GM23248 (cell line): ENCODE results near the gene ARPC5. TPM values are rescaled to one million over a fixed set of nuclear protein-coding genes. Genes with fewer than 3 reads are reported as not detected.
A peak's percentile ranks its signal among the peaks of the same experiment; 100 is the strongest.

ENCODE experiments used
- DNase-seq: peaks from one replicate; pipeline ENCODE4 v3.0.0-alpha.2; 2015
- H2AFZ ChIP-seq: fragments of 200-600 bp; sonication (generic); 2 replicates; pipeline ENCODE4 v1.6.1; 2016; ENCODE audit warnings: antibody characterized with exemption
- H3F3A ChIP-seq: fragments of 200-600 bp; sonication (generic); 2 replicates; pipeline ENCODE4 v1.6.1; 2016; ENCODE audit warnings: mild to moderate bottlenecking, antibody characterized with exemption, mixed run types; ENCODE audit not compliant: insufficient read depth
- H3K27ac ChIP-seq: fragments of 200-600 bp; sonication (generic); 2 replicates; pipeline ENCODE4 v1.5.1; 2016; ENCODE audit warnings: mild to moderate bottlenecking
- H3K27me3 ChIP-seq: fragments of 200-600 bp; sonication (generic); replicated peaks from 2 replicates; pipeline ENCODE4 v1.6.1; 2016; ENCODE audit warnings: mild to moderate bottlenecking; ENCODE audit not compliant: insufficient read depth
- H3K36me3 ChIP-seq: fragments of 200-600 bp; sonication (generic); 2 replicates; pipeline ENCODE4 v1.6.1; 2016; ENCODE audit warnings: low read depth, mild to moderate bottlenecking
- H3K4me1 ChIP-seq: fragments of 200-600 bp; sonication (generic); 2 replicates; pipeline ENCODE4 v1.6.1; 2016; ENCODE audit warnings: mild to moderate bottlenecking; ENCODE audit not compliant: insufficient read depth
- H3K4me2 ChIP-seq: fragments of 200-600 bp; sonication (generic); one replicate; pipeline ENCODE4 v1.6.1; 2016; ENCODE audit warnings: mild to moderate bottlenecking; ENCODE audit not compliant: unreplicated experiment
- H3K4me3 ChIP-seq: fragments of 200-600 bp; sonication (generic); 2 replicates; pipeline ENCODE4 v1.5.1; 2016; ENCODE audit warnings: mild to moderate bottlenecking
- H3K79me2 ChIP-seq: fragments of 200-600 bp; sonication (generic); 2 replicates; pipeline ENCODE4 v1.6.1; 2016; ENCODE audit warnings: mild to moderate bottlenecking; ENCODE audit not compliant: insufficient read depth
- H3K9ac ChIP-seq: fragments of 200-600 bp; sonication (generic); 2 replicates; pipeline ENCODE4 v1.6.1; 2016; ENCODE audit warnings: mild to moderate bottlenecking
- H3K9me2 ChIP-seq: fragments of 200-600 bp; sonication (generic); 2 replicates; pipeline ENCODE4 v1.6.1; 2016; ENCODE audit warnings: mixed run types, mild to moderate bottlenecking, moderate library complexity; ENCODE audit not compliant: insufficient read depth
- H3K9me3 ChIP-seq: fragments of 200-600 bp; sonication (generic); one replicate; pipeline ENCODE4 v1.6.1; 2017; ENCODE audit warnings: low read depth
- H4K20me1 ChIP-seq: fragments of 200-600 bp; sonication (generic); 2 replicates; pipeline ENCODE4 v1.6.0; 2016; ENCODE audit not compliant: insufficient read depth
- EZH2 ChIP-seq: fragments of 200-600 bp; sonication (generic); IDR thresholded peaks from 2 replicates; pipeline ENCODE4 v1.6.1; 2018; ENCODE audit warnings: antibody characterized with exemption, mild to moderate bottlenecking; ENCODE audit not compliant: insufficient read depth, poor library complexity, severe bottlenecking
- EZH2phosphoT487 ChIP-seq: fragments of 200-600 bp; sonication (generic); IDR thresholded peaks from 2 replicates; pipeline ENCODE4 v1.6.1; 2018; ENCODE audit warnings: antibody characterized with exemption, moderate library complexity, mild to moderate bottlenecking, low read depth; ENCODE audit not compliant: insufficient read depth
- WGBS, 2 experiments: methylation state at CpG; one replicate each; pipeline ENCODE4 v1.1.6; 2015 to 2017; ENCODE audit warnings: low lambda C conversion rate in 2 of 2, low coverage in 1 of 2; ENCODE audit errors: missing lambda C conversion rate in 2 of 2; 5-methylcytosine and 5-hydroxymethylcytosine counted together
- in situ Hi-C: fragments of 300-500 bp; cut with MboI; formaldehyde crosslinking; loops from 2 replicates; pipeline ENCODE4 v1.15.0; 2020
- polyA plus RNA-seq: library from polyadenylated mRNA; unstranded; fragments of >200 nt; fragmentation: Nextera tagmentation; extraction: Ambion mirVana; gene quantifications from 2 replicates; pipeline ENCODE4 v1.2.1, GENCODE V29; 2016
- total RNA-seq: library from RNA; depleted of rRNA; stranded (reverse); fragments of >200 nt; shearing (Covaris generic); gene quantifications from 2 replicates; pipeline ENCODE4 v1.2.3, GENCODE V29; 2014

ARPC5 gene
- total and polyA plus RNA-seq, 2 experiments from 2014 or later, result 388 to 666 TPM

- in situ Hi-C loops, result no loop called here
- DNase-seq, result peak; percentile 31
- peaks cover 12% of the 10 kb centered on the region; the same call in 1 of the 2 replicates for H3K79me2 ChIP-seq
These were observed 38.8 kb upstream of the ARPC5 start for GRCh38 chr1:183674339-183674738.

GRCh38 chr1:183673605-183674323, 38.2 kb upstream of the ARPC5 start:
- in situ Hi-C loops, result no loop called here
- no peak overlapping the region for H3K27ac ChIP-seq

More at GRCh38 chr1:183674339-183674738, 38.8 kb upstream of the ARPC5 start:
- Histone ChIP-seq H3K4me2 (no peak overlapping the region), H3F3A (peaks cover 11% of the 10 kb centered on the region), H4K20me1 (no peaks in the 10 kb centered on the region), H3K27ac (no peak overlapping the region), H3K4me3 (no peak overlapping the region), H3K36me3 (no peaks in the 10 kb centered on the region), H3K9me3 (no peaks in the 10 kb centered on the region), H2AFZ (no peak overlapping the region), H3K4me1 (peaks cover 34% of the 10 kb centered on the region), H3K9ac (no peak overlapping the region), H3K27me3 (no peaks in the 10 kb centered on the region), H3K9me2 (no peaks in the 10 kb centered on the region)
- WGBS, 2 experiments, result 94 to 97% methylated on average over 1 of the region's 1 CpG
- TF ChIP-seq EZH2 (no peak), EZH2phosphoT487 (no peak)

GRCh38 chr1:183670169-183670568, 34.6 kb upstream of the ARPC5 start:
- WGBS, 2 experiments, result 93 to 100% methylated on average over 1 of the region's 1 CpG
- DNase-seq, result no peak
- in situ Hi-C loops, result no loop called here

More at GRCh38 chr1:183673605-183674323, 38.2 kb upstream of the ARPC5 start:
- no peak overlapping the region for H2AFZ ChIP-seq
- H3K36me3 ChIP-seq, result no peaks in the 10 kb centered on the region
- no peak for DNase-seq
- TF ChIP-seq EZH2 (no peak), EZH2phosphoT487 (no peak)
- H3K9me3 ChIP-seq, result no peaks in the 10 kb centered on the region
- no peak overlapping the region for H3K4me2 ChIP-seq
- WGBS, 2 experiments, result 97 to 98% methylated on average over 2 of the region's 2 CpGs
- H3K4me1 ChIP-seq, result peaks cover 34% of the 10 kb centered on the region
- no peak overlapping the region for H3K9ac ChIP-seq
- H3K4me3 ChIP-seq, result no peak overlapping the region
- H3K79me2 ChIP-seq, result peaks cover 15% of the 10 kb centered on the region; the same call in 1 of the 2 replicates
- H3F3A ChIP-seq, result peaks cover 11% of the 10 kb centered on the region
- H3K27me3 ChIP-seq, result no peaks in the 10 kb centered on the region
- H4K20me1 ChIP-seq, result no peaks in the 10 kb centered on the region
- no peaks in the 10 kb centered on the region for H3K9me2 ChIP-seq

DNA sequence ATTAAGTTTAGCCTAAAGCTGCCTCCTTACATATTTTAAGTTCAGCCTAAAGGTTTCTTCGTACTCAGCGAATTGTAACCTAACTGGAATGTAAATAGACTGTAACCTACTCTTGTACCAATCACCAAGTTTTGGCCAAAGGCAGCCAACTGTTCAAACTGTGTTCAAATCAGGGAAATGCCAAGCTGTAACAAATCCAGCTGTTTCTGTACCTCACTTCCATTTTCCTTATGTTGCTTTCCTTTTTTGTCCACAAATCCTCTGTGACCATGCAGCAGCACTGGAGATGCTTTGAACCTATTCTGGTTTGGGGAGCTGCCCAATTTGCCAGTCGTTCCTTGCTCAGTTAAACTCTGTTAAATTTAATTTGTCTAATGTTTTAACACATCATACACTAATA, 20.8 kb upstream of the ARPC5 start:
- WGBS, 2 experiments, result 76 to 79% methylated on average over 3 of the region's 3 CpGs
- no peak overlapping the region for H3K4me3 ChIP-seq
- TF ChIP-seq EZH2phosphoT487 (no peak), EZH2 (no peak)
- H3F3A ChIP-seq, result no peaks in the 10 kb centered on the region
- H3K9me3 ChIP-seq, result no peaks in the 10 kb centered on the region
- no peak overlapping the region for H3K4me2 ChIP-seq
- H2AFZ ChIP-seq, result peak overlapping the region; percentile 72; the same call in 1 of the 2 replicates
- peaks cover 19% of the 10 kb centered on the region for H3K4me1 ChIP-seq
- H3K9ac ChIP-seq, result no peak overlapping the region
- H3K27ac ChIP-seq, result no peak overlapping the region
- H3K27me3 ChIP-seq, result no peaks in the 10 kb centered on the region
- H3K36me3 ChIP-seq, result no peaks in the 10 kb centered on the region
- H3K9me2 ChIP-seq, result no peaks in the 10 kb centered on the region
- DNase-seq, result no peak
- no peaks in the 10 kb centered on the region for H4K20me1 ChIP-seq
- H3K79me2 ChIP-seq, result no peaks in the 10 kb centered on the region
- in situ Hi-C loops, result loop anchor here (10.0 kb wide), 2 partner anchors 258 to 388 kb away; no protein-coding TSS in a partner anchor

More at GRCh38 chr1:183670169-183670568, 34.6 kb upstream of the ARPC5 start:
- Histone ChIP-seq H3K9ac (no peak overlapping the region), H3K4me1 (peaks cover 13% of the 10 kb centered on the region), H3F3A (peaks cover 4% of the 10 kb centered on the region; the same call in 1 of the 2 replicates), H3K27me3 (no peaks in the 10 kb centered on the region), H3K4me2 (no peak overlapping the region), H3K9me2 (no peaks in the 10 kb centered on the region), H2AFZ (no peak overlapping the region), H4K20me1 (no peaks in the 10 kb centered on the region), H3K4me3 (no peak overlapping the region), H3K79me2 (peaks cover 12% of the 10 kb centered on the region; the same call in 1 of the 2 replicates), H3K36me3 (no peaks in the 10 kb centered on the region), H3K27ac (no peak overlapping the region), H3K9me3 (no peaks in the 10 kb centered on the region)
- TF ChIP-seq EZH2phosphoT487 (no peak), EZH2 (no peak)
